NCI-H526 (cell line): ENCODE measurements around the gene NCK1.
"Not testable (repeated sequence)": the region's sequence is repeated elsewhere in the genome, so short reads cannot be mapped to it uniquely, and the experiment has no call there.

Source experiments
- DNase-seq, 2 experiments: peaks; one replicate each; lab custom pipeline; 2025; lab: John Stamatoyannopoulos, UW

Gene NCK1

DNA sequence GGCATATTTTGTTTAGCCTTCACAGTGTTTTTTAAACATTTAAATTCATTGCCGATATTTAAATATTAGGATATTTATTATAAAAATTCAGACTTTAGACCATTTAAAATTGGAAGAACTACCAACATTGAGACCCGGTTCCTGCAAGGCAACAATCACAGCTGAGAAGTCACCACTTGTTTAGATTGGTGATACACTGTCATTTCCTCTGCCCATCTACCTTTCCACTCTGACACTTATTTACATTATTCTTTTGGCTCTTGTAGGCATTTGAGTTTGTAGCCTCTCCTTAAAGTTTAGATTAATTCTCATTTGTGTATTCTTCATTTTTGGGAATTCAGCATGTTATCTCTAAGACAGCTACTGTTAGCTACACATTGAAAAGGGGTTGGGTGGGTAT is 85.5 kb downstream of the NCK1 start:
- no peak for DNase-seq

DNA sequence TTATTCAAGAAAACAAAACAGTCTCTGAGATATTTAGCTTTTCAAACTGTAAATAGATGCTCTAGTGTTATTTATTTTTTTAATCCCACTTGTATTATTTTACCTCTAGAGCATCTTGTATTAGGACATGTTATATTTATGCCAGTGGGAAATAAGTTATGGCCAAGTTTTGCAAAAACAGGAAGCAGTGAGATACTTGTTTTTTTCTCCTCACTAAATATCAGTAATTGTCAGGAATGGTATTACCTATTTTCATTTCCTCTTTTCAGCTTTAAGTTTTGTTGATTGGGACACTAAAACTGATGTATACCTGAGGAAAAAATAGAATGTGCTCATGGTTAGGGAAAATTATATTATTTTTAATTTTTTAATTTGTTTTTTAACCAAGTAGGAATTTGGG is 87.1 kb downstream of the NCK1 start:
- DNase-seq = no peak

DNA sequence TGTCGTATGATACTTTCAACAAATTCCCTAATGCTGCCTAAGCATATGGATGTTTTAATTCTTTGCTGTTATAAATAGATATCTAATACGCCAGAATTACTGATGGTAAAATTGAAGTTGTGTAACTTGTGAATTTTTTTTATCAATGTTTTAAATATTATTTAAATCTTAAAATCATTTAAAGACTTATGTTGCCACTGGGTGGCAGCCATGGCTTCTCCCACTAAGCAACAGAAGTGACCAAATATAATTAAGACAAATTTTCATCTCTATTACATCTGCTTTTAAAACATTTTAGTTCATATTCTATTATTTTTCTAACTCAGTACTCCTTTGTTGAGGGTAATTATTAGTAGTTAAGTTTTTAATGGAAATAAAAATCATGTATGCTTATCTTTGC is 87.7 kb downstream of the NCK1 start:
- DNase-seq = peak in 1 of 2 experiments; percentile 8

DNA sequence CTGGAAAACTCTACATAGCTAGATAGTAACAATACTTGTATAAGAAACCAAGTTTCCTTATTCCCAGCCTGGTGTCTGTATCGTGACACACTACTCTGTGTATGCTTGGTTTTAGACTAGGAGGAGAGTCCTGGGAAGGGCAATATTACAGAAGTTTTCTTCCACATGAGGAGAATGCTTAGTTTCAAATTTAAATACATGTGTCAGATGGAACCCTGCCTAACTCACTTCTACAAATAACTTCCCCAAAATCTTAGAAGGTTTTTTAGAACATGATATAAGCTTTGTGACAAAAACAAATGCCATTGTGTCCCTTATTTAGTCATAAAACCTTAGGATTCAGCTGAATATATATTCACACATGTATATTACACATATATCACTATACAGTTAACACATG is 88.6 kb downstream of the NCK1 start:
- no peak for DNase-seq

DNA sequence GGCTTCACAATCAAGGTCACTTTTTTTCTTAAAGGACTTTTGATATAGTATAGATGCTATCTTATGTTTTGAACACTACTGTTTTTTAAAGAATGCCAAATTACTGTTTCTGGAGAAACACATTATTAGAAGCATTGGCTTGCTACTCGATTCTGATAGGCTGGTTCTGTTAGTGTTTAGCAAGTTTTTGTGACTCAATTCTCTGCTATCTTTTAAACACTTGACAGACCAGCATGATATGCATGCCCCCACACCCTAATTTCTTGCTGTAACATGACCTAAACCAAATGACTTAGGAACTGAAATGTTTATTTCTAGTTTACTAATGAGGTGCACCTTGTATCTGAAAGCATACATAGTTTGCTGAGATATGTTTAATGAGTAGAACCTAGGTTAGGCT is 90.3 kb downstream of the NCK1 start:
- DNase-seq = no peak

DNA sequence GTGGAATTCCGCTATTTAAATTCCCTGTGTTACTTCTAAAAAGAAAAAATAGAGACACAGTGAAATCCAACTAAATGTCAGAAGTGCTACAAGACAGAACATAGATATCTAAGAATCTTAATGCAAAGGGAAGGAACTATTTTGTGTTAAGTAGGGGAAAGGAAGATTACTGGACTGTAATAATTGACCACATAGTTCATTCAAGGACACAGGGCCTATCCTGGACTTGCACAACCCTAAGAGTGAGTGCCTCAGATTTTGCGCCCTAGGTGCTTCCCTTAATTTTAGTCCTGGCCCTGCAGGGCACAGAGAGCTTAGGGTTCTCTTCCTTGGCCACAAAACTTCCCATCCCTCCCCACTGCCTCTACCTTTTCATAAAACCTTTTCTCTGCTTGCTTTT is 92.2 kb downstream of the NCK1 start:
- DNase-seq = no peak

DNA sequence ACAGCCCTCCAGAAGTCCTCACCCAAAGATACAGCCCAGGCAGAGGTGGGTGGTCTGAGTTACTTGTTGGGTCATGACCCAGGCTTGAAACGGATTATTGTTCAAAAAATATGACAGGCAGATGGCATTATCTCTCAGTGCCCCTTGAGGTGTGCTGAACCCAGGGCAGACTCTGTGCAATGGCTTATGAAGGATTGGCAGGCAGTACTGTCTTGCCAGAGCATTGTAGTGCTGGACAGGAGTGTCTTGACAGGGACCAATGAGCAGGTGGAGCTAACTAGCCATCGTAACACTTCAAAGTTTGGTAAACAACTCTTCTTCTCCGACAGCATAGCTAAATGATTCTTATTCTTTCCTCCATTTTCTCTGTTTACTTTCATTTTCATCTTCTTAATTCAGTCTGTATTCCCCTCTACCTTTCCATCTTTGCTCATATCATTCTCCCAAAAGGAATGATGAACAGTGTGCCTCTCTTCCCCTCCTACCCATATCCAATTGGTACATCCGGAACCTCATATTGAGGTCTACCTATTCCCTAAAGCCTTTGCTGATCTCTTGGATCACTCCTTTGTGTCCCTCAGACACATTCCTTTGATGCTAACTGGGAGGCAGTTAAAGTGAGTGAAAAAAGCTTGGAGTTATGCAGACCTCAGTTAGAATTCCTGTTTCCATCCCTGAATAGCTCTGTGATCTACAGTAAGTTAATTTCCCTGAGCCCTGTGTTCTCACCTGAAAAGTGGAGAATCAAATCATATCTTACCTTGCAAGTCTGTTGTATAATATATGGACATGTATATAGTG is 93.2 kb downstream of the NCK1 start:
- DNase-seq = no peak

DNA sequence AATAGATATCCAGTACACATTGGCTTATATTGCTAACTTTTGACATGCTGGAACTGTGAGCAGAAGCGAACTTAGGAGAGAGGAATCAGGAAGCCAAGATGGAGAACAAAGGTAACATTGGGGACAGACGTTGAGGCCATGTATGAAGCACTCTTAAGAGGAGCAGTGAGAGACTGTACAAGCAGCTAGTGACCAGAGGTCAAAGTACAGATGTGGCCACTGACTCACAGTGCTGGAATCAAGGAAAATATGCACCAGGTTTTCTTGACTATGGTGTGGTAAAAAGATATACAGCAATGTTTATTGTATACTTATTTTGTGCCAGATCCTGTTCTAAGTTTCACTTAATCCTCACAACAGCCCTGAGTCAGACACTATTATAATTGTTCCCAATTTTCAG is 93.8 kb downstream of the NCK1 start:
- DNase-seq = no peak

DNA sequence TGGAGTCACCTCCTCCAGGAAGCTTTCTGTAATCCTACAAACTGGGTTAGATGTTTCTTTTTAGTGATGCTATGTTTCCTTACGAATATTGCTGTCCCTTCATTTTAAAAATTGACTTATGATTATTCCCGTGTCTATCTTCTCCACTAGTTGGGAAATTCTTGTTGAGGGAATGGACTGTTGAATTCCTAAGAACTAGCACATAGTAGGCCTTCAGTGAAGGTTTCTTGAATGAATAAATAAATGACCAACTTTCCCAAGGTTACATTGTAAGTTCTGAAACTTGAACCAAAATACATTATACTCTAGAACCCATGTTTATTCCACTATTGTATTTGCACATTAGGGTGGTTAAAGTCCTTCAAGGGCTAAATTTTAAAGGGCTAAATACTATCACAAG is 95.0 kb downstream of the NCK1 start:
- DNase-seq = no peak

DNA sequence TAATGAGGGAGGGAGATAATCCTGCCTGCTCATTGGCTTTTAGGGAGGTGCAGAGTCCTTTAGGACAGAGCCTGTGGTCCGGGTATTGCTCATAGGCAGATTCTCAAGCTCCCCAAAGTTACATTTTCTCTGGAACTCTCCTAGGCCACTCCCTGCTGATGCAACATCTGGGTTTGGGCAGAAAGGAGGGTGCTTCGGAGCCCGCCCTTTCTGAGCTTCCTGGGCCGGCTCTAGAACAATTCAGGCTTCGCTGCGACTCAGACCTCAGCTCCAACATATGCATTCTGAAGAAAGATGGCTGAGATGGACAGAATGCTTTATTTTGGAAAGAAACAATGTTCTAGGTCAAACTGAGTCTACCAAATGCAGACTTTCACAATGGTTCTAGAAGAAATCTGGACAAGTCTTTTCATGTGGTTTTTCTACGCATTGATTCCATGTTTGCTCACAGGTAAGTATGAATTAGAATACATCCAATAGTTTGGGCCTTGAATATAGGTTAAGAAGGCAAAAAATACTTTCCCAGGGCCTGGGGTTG is 95.8 kb downstream of the NCK1 start, which contains the start of gene IL20RB:
Gene IL20RB, plus strand, starts transcription at position 233 of the 538 bp plus-strand sequence. Its CDS starts 131 bp downstream, at position 364.
- no peak for DNase-seq

DNA sequence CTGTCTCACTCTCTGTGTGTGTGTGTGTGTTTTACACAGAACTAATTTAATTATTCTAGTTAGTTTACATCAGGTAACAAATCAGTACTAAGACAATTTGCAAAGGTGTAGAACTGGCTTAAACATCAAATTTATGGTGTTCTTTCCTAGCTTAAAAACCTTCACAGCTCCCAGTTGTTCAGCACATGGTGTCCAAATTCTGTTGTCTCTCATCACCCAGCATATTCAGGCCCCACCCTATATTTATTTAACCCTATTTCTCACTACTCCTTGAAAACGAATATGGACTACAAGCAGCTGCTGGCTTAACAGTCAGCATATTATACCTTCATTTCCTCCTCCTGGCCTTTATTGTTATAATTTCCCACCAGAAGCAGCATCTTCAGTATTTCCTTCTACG is 96.9 kb downstream of the NCK1 start:
- no peak for DNase-seq

DNA sequence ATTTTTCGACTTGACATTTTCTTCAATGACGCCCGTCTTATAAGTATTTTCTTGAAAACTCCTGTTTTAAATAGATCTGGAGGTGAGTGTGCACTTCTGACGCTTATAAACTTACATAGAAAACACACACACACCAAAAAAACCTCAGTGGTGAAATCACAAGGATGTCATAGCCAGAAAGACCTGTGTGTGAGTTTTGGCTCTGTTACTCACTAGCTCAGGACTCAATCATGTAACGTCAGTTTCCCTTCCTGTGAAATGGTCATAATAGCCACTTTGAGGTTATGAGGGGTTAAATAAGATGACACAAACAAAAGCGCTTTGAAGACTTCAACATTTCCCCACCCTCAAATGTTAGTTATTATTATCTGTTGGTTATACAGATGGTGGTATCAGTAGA is 97.6 kb downstream of the NCK1 start:
- no peak for DNase-seq

DNA sequence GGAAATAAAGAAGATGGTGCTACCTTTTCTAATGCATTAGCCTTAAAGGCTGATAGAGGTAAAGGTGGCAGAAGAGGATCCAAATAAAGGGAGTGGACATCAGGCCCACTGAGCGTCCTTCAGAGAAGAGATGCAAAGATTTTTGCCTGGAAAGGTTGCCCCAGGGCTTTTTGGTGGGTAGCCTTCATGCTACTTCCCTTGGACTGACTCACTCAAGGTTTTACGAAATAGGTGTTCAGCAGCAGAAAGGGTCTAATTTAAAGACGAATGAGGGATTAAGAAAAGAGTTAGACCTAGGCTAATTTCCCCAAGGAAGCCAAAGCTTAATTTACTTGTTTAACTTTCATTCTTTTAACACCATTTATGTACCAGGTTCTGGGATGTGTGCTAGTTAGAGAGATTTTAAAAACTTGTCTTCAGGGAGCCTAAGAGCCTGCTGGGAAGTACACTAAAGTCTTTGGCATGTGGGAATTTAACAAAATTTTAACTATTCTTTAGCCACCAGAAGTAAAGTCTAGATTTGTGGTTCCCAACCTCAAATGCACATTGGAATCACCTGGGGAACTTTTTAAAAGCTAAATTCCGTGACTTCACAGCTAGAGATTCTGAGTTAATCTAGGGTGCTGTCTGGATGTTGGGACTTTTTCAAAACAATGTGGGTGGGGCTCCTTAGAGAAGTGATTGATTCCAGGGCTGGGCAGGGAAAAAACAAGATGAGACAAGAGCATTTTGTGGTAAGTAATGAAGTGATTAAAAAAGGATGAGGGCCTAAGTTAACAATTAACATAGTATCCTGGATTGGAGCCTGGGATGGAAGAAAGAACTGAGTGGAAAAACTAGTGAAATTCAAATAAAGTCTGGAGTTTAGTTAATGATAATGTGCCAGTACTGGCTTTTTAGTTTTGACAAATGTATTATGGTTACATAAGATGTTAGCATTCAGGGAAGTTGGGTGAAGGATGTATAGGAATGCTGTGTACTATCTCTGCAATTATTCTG is 99.1 kb downstream of the NCK1 start:
- no peak for DNase-seq

DNA sequence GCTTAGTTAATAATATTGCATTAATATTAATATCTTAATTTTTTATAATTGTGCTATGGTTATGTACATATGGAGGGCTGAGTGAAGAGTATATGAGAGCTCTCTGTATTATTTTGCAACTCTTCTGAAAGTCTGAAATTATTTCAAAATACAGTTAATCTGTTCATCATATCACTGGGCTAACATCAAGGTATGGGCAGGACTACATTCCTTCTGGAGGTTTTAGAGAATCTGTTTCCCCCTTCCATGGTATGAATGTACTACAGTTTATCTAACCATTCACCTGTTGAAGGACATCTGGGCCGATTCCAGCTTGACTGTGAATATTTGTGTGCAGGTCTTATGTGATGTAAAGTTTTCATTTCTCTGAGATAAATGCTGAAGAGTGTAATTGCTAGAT is 100.9 kb downstream of the NCK1 start:
- no peak for DNase-seq

DNA sequence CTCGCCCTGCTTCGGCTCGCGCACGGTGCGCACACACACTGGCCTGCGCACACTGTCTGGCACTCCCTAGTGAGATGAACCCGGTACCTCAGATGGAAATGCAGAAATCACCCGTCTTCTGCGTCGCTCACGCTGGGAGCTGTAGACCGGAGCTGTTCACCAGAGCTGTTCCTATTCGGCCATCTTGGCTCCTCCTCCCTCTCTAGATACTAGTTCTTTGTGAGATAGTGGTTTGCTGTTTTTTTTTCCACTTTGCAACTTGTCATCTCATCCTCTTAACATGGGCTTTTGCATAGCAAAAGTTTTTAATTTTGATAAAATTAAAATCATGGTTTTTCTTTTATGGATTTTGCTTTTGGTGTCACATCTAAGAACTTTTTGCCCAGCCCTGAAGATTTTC is 107.5 kb downstream of the NCK1 start:
- not testable (repeated sequence) for DNase-seq

DNA sequence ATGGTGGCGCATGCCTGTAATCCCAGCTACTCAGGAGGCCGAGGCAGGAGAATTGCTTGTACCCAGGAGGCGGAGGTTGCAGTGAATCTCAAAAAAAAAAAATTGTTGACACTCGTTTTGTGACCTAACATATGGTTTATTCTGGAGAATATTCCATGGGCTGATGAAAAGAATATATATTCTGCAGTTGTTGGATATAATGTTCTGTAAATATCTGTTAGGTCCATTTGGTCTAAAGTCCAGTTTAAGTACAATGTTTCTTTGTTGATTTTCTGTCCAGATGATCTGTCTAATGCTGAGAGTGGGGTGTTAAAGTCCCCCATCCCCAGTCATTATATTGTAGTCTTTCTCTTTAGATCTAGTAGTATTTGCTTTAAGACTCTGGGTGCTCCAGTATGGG is 111.3 kb downstream of the NCK1 start:
- DNase-seq = no peak

DNA sequence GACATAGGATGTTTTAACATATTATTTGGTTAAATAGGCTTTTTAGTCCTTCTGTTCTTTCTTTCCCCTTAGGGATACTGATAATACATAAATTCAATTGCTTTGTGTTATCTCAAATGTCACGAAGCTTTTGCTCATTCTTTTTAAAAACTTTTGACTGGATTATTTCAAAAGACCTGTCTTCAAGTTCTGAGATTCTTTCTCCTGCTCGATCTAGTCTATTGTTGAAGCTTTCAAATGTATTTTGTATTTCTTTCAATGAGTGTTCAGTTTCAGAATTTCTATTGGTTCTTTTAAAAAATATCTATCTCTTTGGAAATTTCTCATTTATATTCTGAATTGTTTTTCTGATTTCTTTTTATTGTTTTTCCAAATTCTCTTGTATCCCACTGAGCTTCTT is 112.7 kb downstream of the NCK1 start:
- no peak for DNase-seq

DNA sequence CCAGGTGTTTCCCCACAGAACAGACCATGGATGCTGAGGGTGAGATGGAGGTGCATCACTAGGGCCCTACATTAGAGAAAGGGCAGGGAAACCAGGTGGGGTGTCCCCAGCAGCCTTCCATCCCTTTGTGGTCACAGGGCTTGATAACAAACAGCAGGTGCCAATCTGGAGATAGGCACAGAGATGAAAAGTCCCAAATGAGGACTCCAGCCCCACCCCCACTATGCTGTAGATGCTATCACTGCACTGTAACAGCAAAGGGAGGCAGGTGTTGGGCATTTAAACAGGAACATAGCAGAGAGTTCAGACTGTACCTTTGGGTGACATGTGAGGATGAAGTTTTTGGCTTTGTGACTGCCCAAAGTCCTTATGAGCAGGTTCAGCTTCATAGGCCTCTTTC is 117.2 kb downstream of the NCK1 start:
- no peak for DNase-seq

DNA sequence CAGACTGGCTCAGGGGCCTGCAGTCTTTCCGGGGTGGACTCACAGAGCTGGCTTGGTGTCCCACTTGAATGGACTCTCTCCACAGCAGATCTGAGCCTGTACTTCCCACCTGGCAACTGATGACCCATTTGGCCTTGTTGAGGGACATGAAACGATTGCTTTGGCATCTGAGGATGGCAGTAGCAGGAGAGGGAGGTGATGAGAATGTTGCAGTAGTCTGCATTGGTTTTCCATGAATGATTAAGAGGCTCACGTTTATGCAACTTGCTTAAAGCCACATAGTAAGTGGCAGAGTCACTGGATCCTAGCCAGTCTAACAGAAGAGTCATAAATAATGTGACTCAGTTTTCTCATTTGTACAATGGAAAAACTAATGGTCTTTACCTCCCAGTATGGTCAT is 117.7 kb downstream of the NCK1 start:
- DNase-seq = no peak

DNA sequence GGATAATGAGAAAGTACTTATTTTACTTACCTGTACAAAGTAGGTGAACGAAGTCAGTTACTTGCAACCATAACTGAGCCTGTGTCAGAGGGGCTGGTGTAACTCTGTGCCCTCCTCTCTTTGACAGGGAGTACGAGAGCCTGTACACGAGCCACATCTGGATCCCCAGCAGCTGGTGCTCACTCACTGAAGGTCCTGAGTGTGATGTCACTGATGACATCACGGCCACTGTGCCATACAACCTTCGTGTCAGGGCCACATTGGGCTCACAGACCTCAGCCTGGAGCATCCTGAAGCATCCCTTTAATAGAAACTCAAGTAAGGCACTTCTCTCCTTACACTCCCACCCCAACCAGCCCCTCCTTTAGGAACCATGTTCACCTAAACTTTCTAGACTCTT is 120.0 kb downstream of the NCK1 start:
- no peak for DNase-seq

DNA sequence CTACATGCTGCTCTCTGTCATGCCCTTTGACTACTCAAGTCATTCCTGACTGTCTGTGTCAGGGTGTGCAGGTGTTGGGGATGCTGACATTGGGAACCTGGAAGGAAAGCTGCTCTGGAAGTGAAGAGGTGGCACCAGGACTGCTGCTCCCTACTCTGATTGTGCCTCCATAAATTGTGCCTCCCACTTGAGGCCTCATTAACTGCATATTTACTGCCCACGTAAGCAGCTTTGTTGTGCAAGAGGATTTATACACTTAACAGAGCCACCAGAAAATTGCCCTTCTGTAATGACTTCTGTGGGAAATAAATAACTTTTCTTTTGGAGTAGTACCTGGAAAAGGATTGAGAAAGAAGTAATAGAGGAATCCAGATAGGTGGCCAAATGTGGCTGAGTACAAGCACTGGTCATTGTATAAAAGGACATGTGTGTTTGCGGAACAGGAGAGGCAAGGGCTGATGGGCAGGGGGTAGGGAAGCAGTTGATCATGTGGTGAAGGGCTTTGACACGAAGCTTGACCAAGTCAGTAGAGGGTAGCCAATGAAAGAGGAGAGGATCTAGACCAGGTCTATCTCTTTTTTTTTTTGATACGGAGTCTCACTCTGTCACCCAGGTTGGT is 120.6 kb downstream of the NCK1 start:
- no peak for DNase-seq

DNA sequence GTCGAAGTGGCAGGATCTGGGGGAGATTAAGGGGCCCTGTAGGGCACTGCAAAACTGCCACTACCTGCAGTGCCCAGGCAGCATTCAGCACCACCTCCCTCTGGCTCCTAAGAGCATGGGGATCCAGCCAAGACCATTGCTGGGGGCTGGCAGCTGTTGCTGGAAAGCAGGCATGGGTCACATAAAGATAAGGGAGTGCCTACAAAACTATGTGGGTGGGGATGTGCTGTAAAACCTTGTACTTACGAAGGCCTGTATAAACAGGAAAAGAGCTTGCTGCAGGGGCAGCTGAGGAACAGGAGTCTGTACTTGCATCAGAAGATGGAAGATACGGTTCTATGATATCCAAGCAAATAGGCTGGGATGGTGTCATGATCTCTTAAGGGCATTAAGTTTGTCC is 122.8 kb downstream of the NCK1 start:
- no peak for DNase-seq
